GM18870 (cell line): ENCODE measurements around the gene AATF.

ENCODE experiments used
- ATAC-seq: cut with Tn5 transposase; IDR thresholded peaks from one replicate; pipeline ENCODE4 v1.9.1; 2021; ENCODE audit warnings: moderate library complexity; ENCODE audit not compliant: unreplicated experiment

The AATF gene

GRCh38 chr17:37098910-37099664, 150.3 kb downstream of the AATF start:
- ATAC-seq = no peak

- ATAC-seq = no peak
Observed at GRCh38 chr17:37100231-37100630, 151.5 kb downstream of the AATF start.

GRCh38 chr17:37101306-37101705, 152.6 kb downstream of the AATF start:
- no peak for ATAC-seq

- no peak for ATAC-seq
Observed at GRCh38 chr17:37103231-37103630, 154.5 kb downstream of the AATF start.

GRCh38 chr17:37106049-37106448, 157.3 kb downstream of the AATF start:
- no peak for ATAC-seq
